Cardiac fibroblast (primary cell): ENCODE data around the gene SRPK2.
"Not testable (repeated sequence)": the region's sequence is repeated elsewhere in the genome, so short reads cannot be mapped to it uniquely, and the experiment has no call there.

Experiments used
- DNase-seq, 2 donors: peaks; one replicate each; pipeline versions ENCODE4 v3.0.0 to v3.0.0-alpha.2; 2010; ENCODE audit warnings: low read depth in 2 of 2
- H3K4me3 ChIP-seq, 2 donors: replicated peaks in 1 of 2; 1 replicate in 1 of 2; 2 replicates in 1 of 2; pipeline ENCODE4 v1.5.1; 2011; ENCODE audit warnings: low read depth in 2 of 2, low read length in 2 of 2, mild to moderate bottlenecking in 2 of 2, moderate library complexity in 1 of 2
- TF ChIP-seq, protein P1 (sequence below): IDR thresholded peaks from one replicate; pipeline ENCODE4 v1.5.1; 2011; ENCODE audit warnings: low read depth, mild to moderate bottlenecking, low read length, inconsistent platforms

The SRPK2 gene

DNA sequence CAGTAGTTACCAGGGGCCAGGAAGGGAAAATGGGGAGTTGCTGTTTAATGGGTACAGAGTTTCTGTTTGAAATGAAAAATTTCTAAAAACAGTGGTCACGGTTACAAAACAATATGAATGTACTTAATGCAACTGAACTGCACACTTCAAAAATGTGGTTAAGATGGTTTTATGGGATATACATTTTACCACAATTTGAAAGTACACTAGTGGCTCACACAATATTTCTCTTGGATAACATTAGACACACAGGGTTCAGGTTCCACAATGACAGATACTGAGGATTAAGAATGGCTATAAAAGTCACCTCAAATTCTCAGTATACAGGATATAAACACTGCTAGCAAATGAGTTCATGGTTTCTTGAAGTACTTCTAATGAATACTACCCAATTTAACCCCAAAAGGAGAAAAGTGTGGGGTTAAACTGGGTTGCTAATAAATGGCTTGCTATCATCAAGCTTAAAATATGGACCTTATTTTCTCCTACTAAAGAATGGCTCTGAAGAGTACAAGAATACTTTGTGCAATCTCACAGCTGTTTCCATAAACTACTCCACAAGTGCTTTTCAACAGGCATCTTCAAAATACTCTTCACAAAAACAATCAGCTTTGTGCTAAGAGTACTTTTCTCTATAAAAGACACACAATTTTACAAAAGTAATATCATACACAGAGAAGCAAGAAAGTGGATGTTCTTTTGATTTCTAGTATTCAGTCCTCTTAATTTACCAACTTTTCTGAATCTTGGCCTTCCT, 92.9 kb downstream of the SRPK2 start:
- no peak overlapping the region for H3K4me3 ChIP-seq
- TF ChIP-seq, protein P1, sequence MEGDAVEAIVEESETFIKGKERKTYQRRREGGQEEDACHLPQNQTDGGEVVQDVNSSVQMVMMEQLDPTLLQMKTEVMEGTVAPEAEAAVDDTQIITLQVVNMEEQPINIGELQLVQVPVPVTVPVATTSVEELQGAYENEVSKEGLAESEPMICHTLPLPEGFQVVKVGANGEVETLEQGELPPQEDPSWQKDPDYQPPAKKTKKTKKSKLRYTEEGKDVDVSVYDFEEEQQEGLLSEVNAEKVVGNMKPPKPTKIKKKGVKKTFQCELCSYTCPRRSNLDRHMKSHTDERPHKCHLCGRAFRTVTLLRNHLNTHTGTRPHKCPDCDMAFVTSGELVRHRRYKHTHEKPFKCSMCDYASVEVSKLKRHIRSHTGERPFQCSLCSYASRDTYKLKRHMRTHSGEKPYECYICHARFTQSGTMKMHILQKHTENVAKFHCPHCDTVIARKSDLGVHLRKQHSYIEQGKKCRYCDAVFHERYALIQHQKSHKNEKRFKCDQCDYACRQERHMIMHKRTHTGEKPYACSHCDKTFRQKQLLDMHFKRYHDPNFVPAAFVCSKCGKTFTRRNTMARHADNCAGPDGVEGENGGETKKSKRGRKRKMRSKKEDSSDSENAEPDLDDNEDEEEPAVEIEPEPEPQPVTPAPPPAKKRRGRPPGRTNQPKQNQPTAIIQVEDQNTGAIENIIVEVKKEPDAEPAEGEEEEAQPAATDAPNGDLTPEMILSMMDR: no peak
- no peak for DNase-seq

DNA sequence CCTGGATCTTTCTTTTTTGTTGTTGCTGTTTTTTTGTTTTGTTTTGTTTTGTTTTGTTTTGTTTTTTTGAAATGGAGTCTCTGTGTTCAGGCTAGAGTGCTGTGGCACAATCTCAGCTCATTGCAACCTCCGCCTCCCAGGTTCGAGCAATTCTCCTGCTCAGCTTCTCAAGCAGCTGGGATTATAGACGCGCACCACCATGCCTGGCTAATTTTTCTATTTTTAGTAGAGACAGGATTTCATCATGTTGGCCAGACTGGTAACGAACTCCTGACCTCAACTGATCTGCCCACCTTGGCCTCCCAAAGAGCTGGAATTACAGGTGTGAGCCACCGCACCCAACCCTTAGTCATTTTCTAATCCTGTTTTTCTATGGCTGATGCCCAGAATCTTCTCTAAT, 94.2 kb downstream of the SRPK2 start:
- not testable (repeated sequence) for DNase-seq

DNA sequence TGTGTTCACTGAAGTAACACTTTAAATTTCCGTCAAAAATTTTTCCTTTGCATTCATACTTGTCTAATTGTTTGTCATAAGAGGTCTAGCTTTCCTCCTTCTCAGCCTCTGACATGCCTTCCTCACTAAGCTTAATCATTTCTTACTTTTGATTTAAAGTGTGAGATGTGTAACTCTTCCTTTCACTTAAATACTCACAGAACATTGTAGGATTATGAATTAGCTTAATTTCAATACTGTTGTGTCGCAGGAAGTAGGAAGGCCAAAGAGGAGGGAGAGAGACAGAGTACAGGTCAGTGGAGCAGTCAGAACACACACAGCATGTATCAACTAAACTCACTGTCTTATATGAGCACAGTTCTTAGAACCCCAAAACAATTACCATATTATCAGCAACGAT, 99.0 kb downstream of the SRPK2 start:
- TF ChIP-seq, protein P1: no peak
- DNase-seq: no peak
- H3K4me3 ChIP-seq: no peak overlapping the region

More for the DNA sequence above, 94.2 kb downstream of the SRPK2 start:
- not testable (repeated sequence) for H3K4me3 ChIP-seq

DNA sequence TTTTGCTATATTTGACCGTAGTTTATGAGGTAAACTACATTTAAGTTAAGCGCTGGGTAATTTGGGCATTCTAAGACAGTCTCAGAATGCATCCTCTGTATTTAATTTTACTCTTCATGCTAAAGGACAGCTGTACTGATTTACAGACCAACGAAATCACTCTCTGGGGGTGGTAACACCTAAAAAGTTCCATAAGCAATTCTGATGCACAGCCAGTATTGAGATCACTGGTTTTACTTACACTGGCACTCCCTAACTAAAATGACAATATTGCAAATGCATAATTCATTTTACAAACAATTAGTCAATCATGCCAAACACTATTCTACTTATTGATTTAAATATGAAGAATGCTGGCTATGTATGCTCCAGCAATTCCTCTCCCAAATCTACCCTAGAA, 102.3 kb downstream of the SRPK2 start:
- no peak for DNase-seq
- TF ChIP-seq, protein P1: no peak
- H3K4me3 ChIP-seq: no peak overlapping the region

DNA sequence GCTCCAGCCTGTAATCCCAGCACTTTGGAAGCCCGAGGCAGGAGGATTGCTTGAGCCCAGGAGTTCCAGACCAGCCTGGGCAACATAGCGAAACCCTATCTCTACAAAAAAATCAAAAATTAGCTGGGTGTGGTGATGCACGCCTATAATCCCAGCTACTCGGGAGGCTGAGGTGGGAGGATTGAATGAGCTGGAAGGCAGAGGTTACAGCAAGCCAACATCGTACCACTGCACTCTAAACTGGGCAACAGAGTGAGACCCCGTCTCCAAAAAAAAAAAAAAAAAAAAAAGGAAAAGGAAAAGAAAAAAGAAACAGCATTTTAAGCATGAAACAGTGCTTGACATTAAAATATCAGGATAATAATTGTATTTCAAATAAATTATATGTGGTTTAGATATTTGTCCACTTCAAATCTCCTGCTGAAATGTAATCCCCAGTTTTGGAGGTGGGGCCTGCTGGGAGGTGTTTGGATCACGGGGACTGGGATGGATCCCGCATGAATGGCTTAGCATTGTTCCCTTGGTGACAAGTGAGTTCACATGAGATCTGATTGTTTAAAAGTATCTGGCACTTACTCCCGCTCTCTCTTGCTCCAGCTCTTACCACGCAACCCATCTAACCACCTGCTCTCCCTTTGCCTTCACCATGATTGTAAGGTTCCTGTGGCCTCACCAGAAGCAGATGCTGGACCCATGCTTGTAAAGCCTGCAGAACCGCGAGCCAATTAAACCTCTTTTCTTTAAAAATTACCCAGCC, 103.4 kb downstream of the SRPK2 start:
- TF ChIP-seq, protein P1: no peak
- no peak overlapping the region for H3K4me3 ChIP-seq
- no peak for DNase-seq

DNA sequence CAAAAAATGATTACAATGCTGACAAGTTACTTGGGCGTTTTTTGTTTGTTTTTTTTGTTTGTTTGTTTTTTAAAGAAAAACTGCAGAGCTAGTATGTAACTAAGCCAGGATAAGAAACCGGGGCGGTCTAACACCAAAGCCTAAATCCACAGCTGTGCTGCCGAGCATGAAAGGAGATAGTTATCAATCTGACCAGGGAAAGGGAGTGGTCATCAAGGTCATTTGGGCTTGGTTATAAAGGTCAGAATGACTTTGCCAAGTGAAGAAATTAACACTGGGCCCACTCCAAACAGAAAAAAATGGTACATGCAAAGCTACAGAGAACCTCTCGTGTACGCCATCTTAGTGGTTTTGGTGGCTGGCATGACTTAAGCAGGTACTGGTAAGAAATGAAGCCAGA, 104.7 kb downstream of the SRPK2 start:
- no peak overlapping the region for H3K4me3 ChIP-seq
- DNase-seq: no peak
- TF ChIP-seq, protein P1: no peak

DNA sequence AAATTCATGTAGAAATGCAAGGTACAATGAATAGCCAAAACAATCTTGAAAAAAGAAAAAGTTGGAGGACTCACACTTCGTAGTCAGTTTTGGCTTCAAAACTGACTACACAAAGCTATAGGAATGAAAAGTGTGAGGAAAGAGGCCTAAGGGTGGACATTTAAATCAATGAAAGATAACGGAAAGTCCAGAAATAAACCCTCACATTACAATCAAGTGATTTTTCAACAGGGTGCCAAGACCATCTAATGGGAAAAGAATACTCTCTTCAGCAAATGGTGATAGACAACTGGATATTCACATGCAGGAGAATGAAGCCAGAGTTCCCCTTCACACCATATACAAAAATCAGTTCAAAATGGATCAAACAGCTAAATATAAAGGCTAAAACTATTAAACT, 106.8 kb downstream of the SRPK2 start:
- DNase-seq: no peak
- H3K4me3 ChIP-seq: no peak overlapping the region
- TF ChIP-seq, protein P1: no peak
